ENCODE measurements around the gene ARHGAP19.

ARHGAP19 gene

DNA sequence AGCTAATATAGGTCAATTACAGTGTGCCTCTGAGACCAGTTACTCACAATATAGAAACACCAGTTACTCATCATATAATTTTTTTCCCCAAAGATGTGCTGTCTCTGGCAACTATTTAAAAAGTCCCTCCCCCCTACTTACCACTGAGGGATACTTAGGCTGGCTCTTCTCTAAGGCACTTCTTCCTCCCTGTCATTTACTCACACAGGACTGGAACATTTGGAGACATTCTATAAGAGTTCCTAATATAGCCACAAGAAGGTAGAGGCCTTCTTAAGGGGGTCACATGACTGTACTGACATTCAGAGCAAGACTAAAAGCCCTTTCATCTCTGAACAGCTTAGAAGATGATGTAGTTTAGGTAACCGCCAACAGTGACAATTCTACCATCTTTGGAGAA is 62.3 kb downstream of the ARHGAP19 start:
- in situ Hi-C loops (cut with MboI; ENCODE audit: low sequenced_read_pairs), result loop anchor here (10.0 kb wide), 1 partner anchor 155 kb away; no protein-coding TSS in a partner anchor

DNA sequence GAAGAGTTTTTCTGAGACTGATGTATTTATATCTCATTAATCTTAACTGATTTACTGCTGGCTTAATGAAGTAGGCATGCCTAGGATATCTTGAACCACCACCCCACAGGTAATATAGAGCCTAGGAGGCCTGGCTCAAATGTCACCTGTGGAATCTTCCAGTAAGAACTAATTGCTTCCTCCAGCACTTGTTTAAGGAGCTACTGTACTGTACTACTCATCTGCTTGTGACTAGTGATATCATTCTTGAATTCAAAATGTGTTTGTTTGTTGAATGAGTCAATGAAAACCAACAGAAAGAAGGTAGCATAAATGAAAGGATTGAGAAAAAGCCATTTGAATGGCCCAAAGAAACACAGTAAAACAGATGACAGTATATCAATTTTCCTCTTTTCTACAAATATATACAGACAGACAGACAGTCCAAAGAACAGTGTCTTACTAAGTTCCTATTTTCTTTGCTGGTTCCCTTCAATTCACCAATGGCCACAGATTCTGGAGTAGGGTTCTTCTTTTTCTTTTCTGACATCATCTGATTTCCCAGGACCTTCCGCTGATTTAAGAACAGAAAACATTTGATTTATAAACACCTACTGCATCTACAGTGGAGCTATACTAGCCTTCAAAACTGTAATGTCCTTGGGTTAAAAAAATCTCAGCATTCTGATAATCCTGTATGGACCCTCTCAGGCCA is 63.0 kb downstream of the ARHGAP19 start:
- in situ Hi-C loops (cut with MboI; ENCODE audit: low sequenced_read_pairs), result loop anchor here (10.0 kb wide), 1 partner anchor 155 kb away; no protein-coding TSS in a partner anchor

DNA sequence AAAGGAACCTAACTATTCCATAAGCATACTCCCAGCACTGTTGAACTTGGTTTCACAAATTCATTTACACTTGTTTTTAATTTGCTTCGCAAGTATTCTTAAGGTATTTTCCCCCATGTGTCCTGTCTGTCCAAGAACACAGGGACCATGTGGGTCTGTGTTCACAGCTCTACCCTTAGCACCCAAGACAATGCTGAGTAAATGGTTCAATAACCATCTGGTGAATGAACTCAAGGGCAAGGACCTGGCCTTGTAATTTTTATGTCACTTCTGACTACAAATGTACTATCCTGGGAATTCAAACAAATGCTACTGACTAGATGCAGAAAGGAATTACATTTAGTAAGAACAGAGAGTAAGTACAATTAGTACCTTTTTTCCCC is 63.7 kb downstream of the ARHGAP19 start:
- in situ Hi-C loops (cut with MboI; ENCODE audit: low sequenced_read_pairs), result no loop called here

DNA sequence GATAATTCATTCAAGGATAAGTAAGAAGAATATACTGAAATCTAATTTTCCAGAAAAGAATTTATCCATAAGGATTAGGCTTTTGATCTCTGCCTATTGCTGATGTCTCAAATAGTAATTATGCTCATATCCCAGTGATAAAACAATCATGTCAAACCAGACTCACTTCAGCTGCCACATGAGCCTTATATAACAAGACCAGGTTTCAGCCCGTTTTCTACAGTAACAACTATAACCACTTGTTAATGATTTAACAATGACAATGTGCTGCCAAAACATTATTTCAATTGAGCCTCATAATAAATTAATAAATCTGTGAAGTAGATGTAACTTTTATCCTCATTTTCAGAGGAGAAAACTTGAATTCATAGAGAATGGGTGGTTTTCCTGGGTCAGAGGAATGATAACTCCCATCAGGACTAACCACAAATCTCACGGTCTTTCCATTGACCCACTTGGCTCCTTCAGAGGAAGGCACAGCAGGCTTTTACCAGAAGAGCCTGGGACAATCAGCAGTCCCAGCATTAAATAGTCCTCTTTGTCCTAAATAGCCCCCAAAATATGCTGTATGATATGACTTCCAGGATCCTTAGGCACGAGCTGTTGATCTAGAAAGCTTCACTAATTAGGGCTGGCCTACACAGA is 64.2 kb downstream of the ARHGAP19 start:
- in situ Hi-C loops (cut with MboI; ENCODE audit: low sequenced_read_pairs), result no loop called here

DNA sequence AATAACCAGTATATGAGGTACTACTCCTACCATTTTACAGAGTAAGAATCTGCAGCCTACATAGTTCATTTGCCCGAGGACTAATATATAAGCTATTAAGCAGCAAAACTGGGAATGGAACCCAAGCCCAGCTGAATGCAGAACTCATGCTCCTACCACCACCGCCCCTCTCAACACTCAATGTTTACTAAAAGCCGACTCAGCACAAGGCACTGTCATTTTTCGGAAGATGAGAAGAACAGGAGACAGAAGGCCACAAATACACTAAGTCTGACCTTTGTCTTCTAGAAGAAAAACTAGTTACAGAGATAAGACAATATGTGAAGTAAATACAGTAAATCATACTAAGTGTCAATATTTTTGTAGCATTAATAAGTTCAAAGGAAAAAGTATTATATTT is 66.0 kb downstream of the ARHGAP19 start:
- in situ Hi-C loops (cut with MboI; ENCODE audit: low sequenced_read_pairs), result no loop called here

DNA sequence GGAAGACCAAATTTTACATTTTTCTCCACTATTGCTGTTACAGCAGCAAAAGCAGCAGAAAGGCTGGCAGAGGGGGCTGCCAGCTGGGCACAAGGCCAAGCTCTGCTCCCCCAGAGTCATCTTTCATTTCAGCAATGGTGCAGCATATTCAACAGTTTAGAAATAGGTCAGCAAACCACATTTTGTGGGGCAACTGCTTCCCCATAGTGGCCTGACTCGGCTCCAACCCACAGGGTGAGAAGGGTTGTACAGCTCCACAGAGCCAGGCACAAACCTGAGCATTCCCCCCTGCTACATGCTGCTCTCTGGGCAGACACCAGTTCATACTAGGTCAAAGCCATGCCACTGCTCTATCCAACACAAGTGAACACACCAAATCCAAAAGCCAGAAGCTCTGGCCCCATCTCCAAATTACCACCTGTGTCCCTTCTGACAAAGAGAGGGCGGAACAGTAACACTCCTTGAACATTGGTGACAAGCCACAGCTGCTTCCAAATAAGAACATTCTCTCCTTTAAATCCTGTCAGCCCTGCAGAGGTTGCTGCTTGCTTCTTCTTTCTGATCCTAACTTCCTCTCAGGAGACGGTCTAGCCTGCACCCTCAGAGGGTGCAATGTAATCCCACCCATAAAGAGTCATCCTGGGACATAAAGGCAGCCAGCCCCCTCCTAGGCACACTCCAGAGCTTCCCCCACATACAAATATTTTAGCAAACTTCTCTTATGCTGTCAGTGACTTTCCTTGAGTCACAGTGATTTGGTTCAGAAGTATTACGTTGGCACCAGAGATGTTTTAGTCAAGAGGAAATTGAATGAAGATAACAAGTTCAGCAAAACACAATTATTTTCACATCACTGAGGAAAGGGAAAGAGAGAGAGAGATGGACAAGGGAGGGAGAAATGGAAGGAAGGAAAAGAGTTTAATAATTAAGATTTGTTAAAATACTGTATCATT is 67.7 kb downstream of the ARHGAP19 start:
- in situ Hi-C loops (cut with MboI; ENCODE audit: low sequenced_read_pairs), result no loop called here

DNA sequence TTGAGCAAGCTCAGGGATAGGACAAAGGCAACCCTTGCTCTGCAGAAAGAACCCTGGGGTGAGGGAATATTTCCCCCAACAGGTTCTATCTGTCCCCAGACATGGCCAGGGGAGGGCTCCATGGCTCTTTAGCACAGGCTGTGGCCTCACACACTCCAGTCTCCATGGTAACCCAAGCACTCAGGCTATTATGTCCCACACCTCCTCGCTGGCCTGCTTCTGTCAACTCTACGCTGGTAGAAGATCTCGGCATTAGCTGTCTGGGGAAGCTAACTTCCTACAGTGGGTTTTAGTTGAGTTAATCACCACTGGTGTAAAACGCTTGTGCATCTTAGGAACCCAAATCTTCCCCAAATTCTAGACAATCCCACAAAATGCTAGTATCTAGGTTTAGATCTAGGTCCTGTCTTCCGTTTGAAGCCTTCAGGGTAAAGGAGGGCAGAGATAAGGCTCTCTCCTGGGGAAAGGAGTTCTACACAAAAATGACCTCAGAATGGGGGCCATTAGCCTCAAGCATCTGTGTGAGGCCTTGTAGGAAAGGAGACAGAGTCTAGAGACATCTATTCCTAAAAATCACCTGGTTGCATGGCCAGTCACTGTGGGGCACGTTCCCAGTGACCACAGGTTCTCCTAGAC is 70.0 kb downstream of the ARHGAP19 start:
- in situ Hi-C loops (cut with MboI; ENCODE audit: low sequenced_read_pairs), result no loop called here

DNA sequence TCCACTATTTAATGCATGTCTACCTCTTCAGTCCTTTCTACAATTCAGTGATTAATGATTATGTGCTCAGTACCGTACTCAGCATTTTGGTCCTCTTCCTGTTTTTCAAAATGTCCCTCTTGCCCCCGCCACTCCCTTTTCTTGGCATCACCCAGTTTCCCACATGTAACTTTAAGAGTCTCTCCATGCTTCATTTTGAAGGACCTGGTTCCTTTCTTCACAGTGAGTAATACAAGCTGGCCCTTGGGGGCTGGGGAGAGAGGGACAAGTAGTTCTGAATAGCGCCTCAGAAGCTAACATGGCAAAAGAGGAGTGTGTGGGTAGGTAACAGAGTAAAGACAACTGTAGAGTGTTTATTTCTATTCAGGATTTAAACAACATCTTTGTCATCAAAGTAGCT is 72.1 kb downstream of the ARHGAP19 start:
- in situ Hi-C loops (cut with MboI; ENCODE audit: low sequenced_read_pairs), result no loop called here

DNA sequence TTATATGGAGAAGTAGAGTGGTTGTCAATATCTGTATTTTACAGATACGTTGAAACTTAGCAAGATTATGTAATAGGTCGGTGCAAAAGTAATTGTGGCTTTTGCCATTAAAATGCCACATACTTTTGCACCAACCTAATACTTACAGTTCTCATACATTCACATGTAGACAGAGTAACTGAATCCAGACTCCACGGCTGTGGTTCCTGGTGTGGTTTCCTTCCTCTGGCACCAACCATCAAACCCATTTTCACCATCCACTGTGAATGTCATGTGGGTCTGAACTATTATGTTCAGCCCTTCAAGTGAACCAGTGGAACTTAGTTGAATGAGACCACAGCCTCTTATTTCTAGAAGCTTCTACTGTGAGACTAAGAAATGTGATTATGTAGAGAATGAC is 75.1 kb downstream of the ARHGAP19 start:
- in situ Hi-C loops (cut with MboI; ENCODE audit: low sequenced_read_pairs), result no loop called here

DNA sequence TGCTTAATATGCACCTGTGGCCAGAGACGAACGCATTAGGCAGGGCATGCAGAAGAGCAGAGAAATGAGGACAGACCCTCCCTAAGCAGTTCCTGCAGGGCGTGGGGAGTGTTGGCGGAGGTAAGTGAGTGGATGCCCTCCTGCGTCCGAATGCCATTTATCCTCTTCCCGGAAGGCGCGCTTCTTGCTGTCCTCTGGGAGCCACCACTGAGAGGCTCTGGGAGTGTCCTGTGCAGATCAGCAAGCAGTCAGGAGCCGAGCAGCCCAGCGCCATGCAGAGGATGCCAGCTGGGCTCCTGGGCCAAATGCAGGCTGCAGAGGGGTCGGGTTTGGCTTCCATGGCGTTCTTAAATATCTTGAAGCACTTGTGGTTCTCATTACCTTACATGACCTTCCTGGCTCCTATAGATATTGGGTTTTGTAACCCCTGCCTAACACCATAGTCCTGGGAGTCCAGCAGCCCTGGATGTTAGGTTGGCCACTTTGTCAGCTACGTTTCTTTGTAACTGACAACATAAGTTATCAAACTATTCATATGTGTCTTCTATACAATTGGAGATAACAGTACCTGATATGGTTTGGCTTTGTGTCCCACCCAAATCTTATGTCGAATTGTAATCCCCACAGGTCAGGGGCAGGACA is 76.7 kb downstream of the ARHGAP19 start:
- in situ Hi-C loops (cut with MboI; ENCODE audit: low sequenced_read_pairs), result no loop called here

DNA sequence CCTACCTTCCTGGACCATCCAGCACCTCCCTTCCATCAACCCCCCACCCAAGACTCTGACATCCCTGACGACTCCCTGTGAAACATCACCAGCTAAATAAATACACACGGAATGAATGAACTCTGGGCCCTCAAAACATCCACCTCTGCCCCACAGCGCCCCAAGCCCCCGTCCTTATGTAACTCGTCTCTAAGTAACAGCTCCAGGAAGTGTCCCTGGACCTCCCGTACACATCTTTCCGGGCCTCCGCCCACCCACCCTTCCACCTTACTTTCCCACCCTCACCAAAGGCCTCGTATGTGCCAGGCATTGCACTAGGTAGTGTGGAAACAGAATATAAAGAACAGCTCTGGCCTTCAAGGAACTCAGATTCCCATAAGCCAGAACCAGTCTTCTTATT is 79.0 kb downstream of the ARHGAP19 start:
- in situ Hi-C loops (cut with MboI; ENCODE audit: low sequenced_read_pairs), result no loop called here

DNA sequence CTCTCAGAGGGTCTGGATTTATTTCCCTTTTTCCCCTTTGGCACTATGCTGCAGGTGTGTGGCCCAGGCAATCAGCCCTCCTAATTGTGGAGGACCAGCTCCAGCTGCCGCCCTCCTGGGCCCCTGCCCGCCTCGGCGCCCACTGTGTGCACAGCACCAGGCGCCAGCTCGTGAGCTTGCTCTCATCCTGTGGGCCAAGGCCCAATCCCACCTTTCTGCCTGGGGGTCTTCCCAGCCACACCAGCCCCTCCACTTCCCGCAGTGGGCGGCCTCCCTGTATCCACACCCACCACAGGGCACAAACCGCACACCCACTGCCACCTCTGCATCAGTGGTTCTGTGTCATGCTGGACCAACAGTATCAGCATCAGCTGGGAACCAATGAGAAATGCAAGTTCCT is 81.2 kb downstream of the ARHGAP19 start:
- in situ Hi-C loops (cut with MboI; ENCODE audit: low sequenced_read_pairs), result no loop called here

DNA sequence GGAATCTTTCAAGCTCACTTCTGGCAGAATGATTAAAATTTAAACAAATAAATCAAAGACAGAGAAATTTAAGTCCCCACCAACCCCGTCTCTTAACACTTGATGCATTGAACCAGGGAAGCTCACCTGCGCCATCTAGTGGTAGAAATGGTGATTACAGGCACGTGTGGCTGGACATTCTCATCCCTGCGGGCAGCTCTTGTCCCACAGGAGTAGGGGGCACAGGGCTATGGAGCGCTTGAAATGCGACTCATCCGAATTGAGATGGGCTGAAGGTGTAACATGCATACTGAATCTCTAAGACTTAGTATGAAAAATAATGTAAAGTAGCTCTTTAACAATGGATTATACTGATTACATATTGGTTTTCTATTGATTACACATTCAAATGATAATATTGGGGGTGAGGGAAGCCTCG is 81.9 kb downstream of the ARHGAP19 start:
- in situ Hi-C loops (cut with MboI; ENCODE audit: low sequenced_read_pairs), result no loop called here

DNA sequence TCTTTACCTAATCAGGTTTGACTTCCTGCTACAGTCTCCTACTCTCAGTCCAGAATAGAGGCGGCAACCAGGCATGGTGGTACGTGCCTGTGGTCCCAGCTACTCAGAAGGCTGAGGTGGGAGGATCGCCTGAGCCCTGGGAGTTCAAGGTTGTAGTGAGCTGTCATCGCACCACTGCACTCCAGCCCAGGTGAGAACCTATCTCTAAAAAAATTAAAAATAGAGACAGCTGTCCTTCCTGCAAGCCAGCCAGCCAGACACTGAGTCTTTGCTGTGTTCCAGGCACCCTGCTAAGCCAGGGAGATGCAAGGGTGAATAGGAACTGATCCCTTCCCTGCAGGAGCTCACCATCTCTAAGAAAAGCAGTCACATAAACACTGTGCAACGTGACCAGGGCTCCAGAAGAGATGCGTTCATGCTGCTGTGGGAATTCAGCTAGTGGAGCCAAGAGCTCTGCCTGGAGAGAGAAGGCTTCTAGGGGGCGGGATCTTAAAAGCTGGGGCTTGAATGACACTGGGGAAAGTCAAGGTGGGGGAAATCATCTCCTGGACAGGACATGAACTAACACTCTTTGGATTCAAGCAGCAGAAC is 84.6 kb downstream of the ARHGAP19 start:
- in situ Hi-C loops (cut with MboI; ENCODE audit: low sequenced_read_pairs), result loop anchor here (10.0 kb wide), 1 partner anchor 133 kb away; no protein-coding TSS in a partner anchor

DNA sequence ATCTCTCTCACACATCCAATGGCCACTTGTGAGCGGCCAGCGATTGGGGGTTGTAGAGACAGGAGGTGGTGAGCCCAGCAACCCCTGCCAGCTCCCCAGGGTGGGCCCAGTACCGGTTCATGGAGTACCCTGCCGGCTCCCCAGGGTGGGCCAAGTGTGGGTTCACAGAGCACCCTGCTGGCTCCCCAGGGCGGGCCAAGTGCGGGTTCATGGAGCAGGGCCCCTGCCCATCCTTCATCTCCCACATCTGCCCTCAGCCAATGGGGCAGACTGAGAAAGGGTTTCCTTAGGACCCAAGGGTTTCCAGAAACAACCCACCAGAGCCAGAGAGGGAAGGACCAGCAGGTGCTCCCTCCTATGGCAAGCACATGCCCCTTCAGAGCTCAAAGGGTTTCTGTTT is 85.3 kb downstream of the ARHGAP19 start:
- in situ Hi-C loops (cut with MboI; ENCODE audit: low sequenced_read_pairs), result loop anchor here (10.0 kb wide), 1 partner anchor 132 kb away; no protein-coding TSS in a partner anchor

DNA sequence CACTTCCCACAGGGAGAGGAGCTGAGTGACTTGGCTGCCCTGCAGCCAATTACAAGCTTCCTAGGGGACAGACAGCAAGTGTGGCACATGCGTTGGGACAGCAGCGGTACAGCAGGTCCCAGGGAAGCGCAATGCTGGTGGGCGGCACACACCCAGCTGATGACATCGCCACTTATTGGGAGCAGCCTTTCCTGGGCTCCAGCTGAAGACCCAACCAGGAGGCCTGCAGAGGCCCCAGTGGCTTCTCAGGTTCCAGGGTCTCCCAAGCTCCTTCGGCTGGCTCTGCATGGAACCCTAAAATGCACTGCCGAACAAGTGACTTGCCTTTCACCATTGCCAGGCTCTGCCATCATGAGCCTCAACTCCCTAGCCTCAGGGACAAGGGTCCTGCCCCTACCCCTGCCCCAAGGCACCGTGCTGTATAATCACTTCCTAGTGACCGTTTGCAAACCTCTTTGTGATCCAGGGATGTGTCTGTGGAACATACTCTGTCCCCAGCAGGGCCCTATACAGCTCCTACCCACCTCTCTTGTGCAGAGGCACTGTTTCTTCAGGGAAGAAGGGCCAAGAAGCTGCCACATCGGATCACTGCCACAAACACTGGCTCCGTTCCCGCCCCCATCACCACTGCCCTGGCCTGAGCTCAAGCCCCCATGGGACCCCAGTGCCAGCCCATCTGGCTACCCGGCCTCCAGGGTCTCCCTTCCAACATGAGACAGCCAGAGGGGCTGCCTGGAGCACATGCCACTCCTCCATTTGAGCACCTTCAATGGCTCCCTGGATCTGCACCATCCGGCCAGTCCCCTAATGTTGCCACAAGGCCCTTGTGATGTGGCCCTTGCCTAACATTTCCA is 87.4 kb downstream of the ARHGAP19 start:
- in situ Hi-C loops (cut with MboI; ENCODE audit: low sequenced_read_pairs), result loop anchor here (10.0 kb wide), 1 partner anchor 130 kb away; no protein-coding TSS in a partner anchor

DNA sequence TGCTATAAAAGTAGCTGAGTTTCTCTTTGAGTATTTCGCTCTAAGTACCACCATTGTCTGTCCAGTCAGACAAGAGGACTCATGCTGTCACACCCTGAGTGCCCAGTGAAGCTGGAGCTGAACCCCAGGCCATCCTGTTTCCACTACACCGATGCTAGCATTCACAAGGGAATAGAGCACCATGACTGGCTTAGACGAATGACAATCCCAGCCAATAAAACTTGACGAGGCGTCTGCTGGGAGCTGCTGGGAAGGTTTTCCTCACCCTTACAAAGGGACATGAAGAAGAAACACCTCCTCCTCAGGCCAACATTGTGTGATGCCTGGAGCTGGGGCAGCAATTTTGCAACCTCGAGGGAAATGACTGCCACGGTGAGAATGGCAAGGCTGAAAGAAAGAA is 89.2 kb downstream of the ARHGAP19 start:
- in situ Hi-C loops (cut with MboI; ENCODE audit: low sequenced_read_pairs), result loop anchor here (10.0 kb wide), 1 partner anchor 128 kb away; no protein-coding TSS in a partner anchor

DNA sequence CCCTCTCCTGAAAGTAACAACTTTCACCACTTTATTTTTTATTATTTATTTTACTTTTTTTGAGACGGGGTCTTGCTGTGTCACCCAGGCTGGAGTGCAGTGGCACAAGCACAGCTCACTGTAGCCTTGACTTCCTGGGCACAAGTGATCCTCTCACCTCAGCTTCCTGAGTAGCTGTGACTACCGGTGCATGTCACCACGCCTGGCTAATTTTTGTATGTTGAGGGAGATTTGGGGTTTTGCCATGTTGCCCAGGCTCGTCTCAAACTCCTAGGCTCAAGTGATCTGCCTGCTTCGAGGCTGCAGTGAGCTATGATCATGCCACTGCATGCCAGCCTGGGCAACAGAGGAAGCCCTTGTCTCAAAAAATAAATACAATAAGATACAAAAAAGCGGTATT is 91.8 kb downstream of the ARHGAP19 start:
- in situ Hi-C loops (cut with MboI; ENCODE audit: low sequenced_read_pairs), result loop anchor here (10.0 kb wide), 1 partner anchor 126 kb away; no protein-coding TSS in a partner anchor

DNA sequence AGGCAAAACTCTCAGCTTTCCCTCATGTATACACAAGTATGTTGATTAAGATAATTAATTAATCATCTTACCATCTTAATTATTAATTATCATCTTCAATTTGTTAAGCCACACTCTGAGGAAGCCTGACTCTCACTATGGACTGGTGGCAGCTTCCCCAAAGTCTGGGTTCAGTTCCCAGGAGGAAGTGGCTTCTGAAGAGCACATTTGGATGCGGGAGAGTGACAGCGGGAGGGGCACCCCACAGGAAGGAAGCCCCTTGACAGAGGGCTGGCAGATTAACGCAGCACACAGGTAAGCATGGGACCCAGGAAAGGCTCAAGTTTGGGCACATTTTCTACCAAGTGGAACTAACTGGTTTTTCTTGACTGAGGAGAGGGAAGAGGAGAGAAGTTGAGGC is 93.3 kb downstream of the ARHGAP19 start:
- in situ Hi-C loops (cut with MboI; ENCODE audit: low sequenced_read_pairs), result no loop called here

Measured in HL-60/S4 treated with retinoic acid at 250 ng/mL for 4 days and 3 days (cell line).